H1 (cell line): ENCODE measurements around the gene SPACA4. TPM values are rescaled to one million over a fixed set of nuclear protein-coding genes. Genes with fewer than 3 reads are reported as not detected.

Experiments
- CTCF ChIA-PET: fragments of 300-600 bp; sonication (Branson Sonifier 250); formaldehyde crosslinking; loops from one replicate; lab custom pipeline; 2021; ENCODE audit not compliant: partially characterized antibody; lab: Charles Lee
- POLR2A ChIA-PET: fragments of 300-600 bp; sonication (Branson Sonifier 250); formaldehyde crosslinking; loops from one replicate; lab custom pipeline; 2021; ENCODE audit warnings: inconsistent platforms; ENCODE audit not compliant: partially characterized antibody; lab: Charles Lee
- DNase-seq, 2 experiments: peaks; one replicate each; pipeline versions ENCODE4 v3.0.0 to v3.0.0-alpha.2; 2010 to 2022; ENCODE audit warnings: low spot score in 2 of 2, low read depth in 1 of 2, mixed read lengths in 1 of 2
- FAIRE-seq: peaks from 2 replicates; lab custom pipeline; 2011; peaks lifted over from hg19 to GRCh38; lab: Jason Lieb, UNC
- H2AFZ ChIP-seq: 2 replicates; pipeline ENCODE4 v1.8.1; 2012; ENCODE audit warnings: low read length, inconsistent platforms
- H2AK5ac ChIP-seq: 2 replicates; pipeline ENCODE4 v1.6.1; 2013; ENCODE audit warnings: low read depth, low read length
- H2BK120ac ChIP-seq: replicated peaks from 2 replicates; pipeline ENCODE3; 2013; ENCODE audit warnings: low read depth, low read length, inconsistent platforms
- H2BK12ac ChIP-seq: 2 replicates; pipeline ENCODE4 v1.6.1; 2013; ENCODE audit warnings: low read depth, low read length
- H2BK15ac ChIP-seq: 2 replicates; pipeline ENCODE4 v1.6.1; 2013; ENCODE audit warnings: low read length
- H2BK20ac ChIP-seq: 2 replicates; pipeline ENCODE4 v1.6.1; 2013; ENCODE audit warnings: low read length
- H2BK5ac ChIP-seq: 2 replicates; pipeline ENCODE4 v1.6.1; 2013; ENCODE audit warnings: low read depth, low read length
- H3K14ac ChIP-seq: 2 replicates; pipeline ENCODE4 v1.6.1; 2013; ENCODE audit warnings: inconsistent platforms; ENCODE audit not compliant: insufficient read length
- H3K18ac ChIP-seq: 2 replicates; pipeline ENCODE4 v1.6.1; 2013; ENCODE audit warnings: low read length; ENCODE audit errors: extremely low read depth
- H3K23ac ChIP-seq: 2 replicates; pipeline ENCODE4 v1.6.1; 2013; ENCODE audit warnings: inconsistent platforms; ENCODE audit not compliant: insufficient read length
- H3K23me2 ChIP-seq: 2 replicates; pipeline ENCODE4 v1.6.1; 2013; ENCODE audit warnings: low read depth, low read length
- H3K27ac ChIP-seq: 2 replicates; pipeline ENCODE4 v1.6.1; 2011; ENCODE audit warnings: low read depth, low read length, inconsistent platforms
- H3K27me3 ChIP-seq, 4 experiments: replicated peaks in 1 of 4; 1 replicate in 1 of 4; 2 replicates in 3 of 4; pipeline versions ENCODE4 v1.6.1 to v1.8.1; 2011 to 2013; ENCODE audit warnings: low read length in 3 of 4, mild to moderate bottlenecking in 3 of 4, inconsistent platforms in 2 of 4, mixed read lengths in 2 of 4, moderate library complexity in 1 of 4; ENCODE audit not compliant: control insufficient read depth in 3 of 4, insufficient read depth in 3 of 4; ENCODE audit errors: extremely low read depth in 1 of 4
- H3K36me3 ChIP-seq, 4 experiments: 2 replicates each; pipeline versions ENCODE4 v1.6.1 to v1.8.1; 2011 to 2013; ENCODE audit warnings: mild to moderate bottlenecking in 4 of 4, low read length in 3 of 4, moderate library complexity in 2 of 4, control low read depth in 1 of 4, inconsistent platforms in 1 of 4; ENCODE audit not compliant: insufficient read depth in 4 of 4, control insufficient read depth in 2 of 4
- H3K4ac ChIP-seq: replicated peaks from 2 replicates; pipeline ENCODE3; 2013; ENCODE audit warnings: low read length, low read depth, mixed read lengths, inconsistent platforms; ENCODE audit not compliant: insufficient read length
- H3K4me1 ChIP-seq, 4 experiments: replicated peaks in 1 of 4; 1 replicate in 1 of 4; 2 replicates in 3 of 4; pipeline versions ENCODE4 v1.6.1 to v1.8.1; 2011 to 2013; ENCODE audit warnings: low read length in 3 of 4, inconsistent platforms in 2 of 4, mixed read lengths in 1 of 4; ENCODE audit not compliant: insufficient read depth in 4 of 4, control insufficient read depth in 3 of 4
- H3K4me2 ChIP-seq, 2 experiments: 2 replicates each; pipeline versions ENCODE4 v1.6.1 to v1.8.1; 2011 to 2013; ENCODE audit warnings: low read depth in 2 of 2, low read length in 2 of 2, control low read depth in 1 of 2, inconsistent platforms in 1 of 2, mild to moderate bottlenecking in 1 of 2; ENCODE audit not compliant: insufficient read depth in 1 of 2
- H3K4me3 ChIP-seq, 4 experiments: fragments of 200-600, 300-600 bp in 1 of 4; sonication (generic), shearing (Covaris generic), sonication (Bioruptor Twin) in 1 of 4; 2 replicates each; pipeline versions ENCODE4 v1.5.1 to v1.8.1; 2011 to 2016; ENCODE audit warnings: low read length in 4 of 4, low read depth in 3 of 4, control low read depth in 2 of 4, inconsistent platforms in 2 of 4, mild to moderate bottlenecking in 2 of 4, mixed read lengths in 1 of 4, moderate library complexity in 1 of 4; ENCODE audit not compliant: insufficient read depth in 2 of 4; ENCODE audit errors: extremely low read depth in 1 of 4
- H3K56ac ChIP-seq: replicated peaks from 2 replicates; pipeline ENCODE3; 2013; ENCODE audit warnings: low read depth, mild to moderate bottlenecking, mixed read lengths, low read length, inconsistent platforms; ENCODE audit not compliant: insufficient read length
- H3K79me1 ChIP-seq: 2 replicates; pipeline ENCODE4 v1.6.1; 2013; ENCODE audit warnings: low read depth, low read length, control low read depth
- H3K79me2 ChIP-seq, 2 experiments: 2 replicates each; pipeline versions ENCODE4 v1.6.1 to v1.8.1; 2012 to 2013; ENCODE audit warnings: low read length in 2 of 2, mild to moderate bottlenecking in 2 of 2, inconsistent platforms in 1 of 2; ENCODE audit not compliant: insufficient read depth in 2 of 2, control insufficient read depth in 1 of 2
- H3K9ac ChIP-seq, 4 experiments: replicated peaks in 1 of 4; 1 replicate in 1 of 4; 2 replicates in 3 of 4; pipeline versions ENCODE4 v1.6.1 to v1.8.1; 2011 to 2013; ENCODE audit warnings: low read depth in 3 of 4, low read length in 3 of 4, control low read depth in 2 of 4, mild to moderate bottlenecking in 2 of 4, moderate library complexity in 2 of 4, inconsistent platforms in 1 of 4; ENCODE audit errors: extremely low read depth in 1 of 4
- H3K9me3 ChIP-seq, 2 experiments: 2 replicates each; pipeline versions ENCODE4 v1.6.1 to v1.8.1; 2012 to 2013; ENCODE audit warnings: mild to moderate bottlenecking in 2 of 2, moderate library complexity in 2 of 2, control low read depth in 1 of 2, inconsistent platforms in 1 of 2, low read depth in 1 of 2, low read length in 1 of 2, mixed read lengths in 1 of 2; ENCODE audit not compliant: insufficient read depth in 2 of 2
- H4K20me1 ChIP-seq, 2 experiments: replicated peaks in 1 of 2; 2 replicates each; pipeline versions ENCODE3 to v1.8.1; 2011 to 2013; ENCODE audit warnings: inconsistent platforms in 2 of 2, low read length in 2 of 2, mild to moderate bottlenecking in 1 of 2; ENCODE audit not compliant: insufficient read depth in 2 of 2, control insufficient read depth in 1 of 2
- H4K5ac ChIP-seq: 2 replicates; pipeline ENCODE4 v1.6.1; 2013; ENCODE audit warnings: low read length, low read depth, mixed read lengths, inconsistent platforms; ENCODE audit not compliant: insufficient read length
- H4K8ac ChIP-seq: 2 replicates; pipeline ENCODE4 v1.8.0; 2013; ENCODE audit warnings: mild to moderate bottlenecking, moderate library complexity, low read length, inconsistent platforms; ENCODE audit not compliant: insufficient read depth; ENCODE audit errors: extremely low read depth
- H4K91ac ChIP-seq: replicated peaks from 2 replicates; pipeline ENCODE3; 2013; ENCODE audit warnings: low read length, mixed read lengths, inconsistent platforms; ENCODE audit not compliant: insufficient read length
- POLR2A ChIP-seq, 2 experiments: IDR thresholded peaks; 1 replicate in 1 of 2; 2 replicates in 1 of 2; pipeline ENCODE4 v1.6.1; 2011; ENCODE audit warnings: low read depth in 2 of 2, low read length in 2 of 2, mild to moderate bottlenecking in 2 of 2; ENCODE audit errors: control extremely low read depth in 1 of 2
- RBBP5 ChIP-seq: IDR thresholded peaks from 2 replicates; pipeline ENCODE4 v1.7.1; 2012; ENCODE audit warnings: low read depth, mild to moderate bottlenecking, inconsistent platforms, low read length, moderate library complexity, borderline replicate concordance
- WGBS, 2 experiments: shearing (Covaris generic) in 1 of 2; methylation state at CpG; one replicate each; pipeline versions ENCODE4 v1.1.6 to v1.1.7; 2013 to 2015; ENCODE audit warnings: low lambda C conversion rate in 2 of 2, mixed read lengths in 2 of 2, inconsistent platforms in 1 of 2, low coverage in 1 of 2, missing lambda C conversion rate in 1 of 2; ENCODE audit not compliant: insufficient replicate concordance in 2 of 2, insufficient coverage in 1 of 2, insufficient read length in 1 of 2; ENCODE audit errors: extremely low coverage in 1 of 2, missing lambda C conversion rate in 1 of 2; 5-methylcytosine and 5-hydroxymethylcytosine counted together
- polyA plus RNA-seq, 7 experiments: library from polyadenylated mRNA; depleted of rRNA in 3 of 7; stranded (reverse) in 5 of 7; unstranded in 2 of 7; fragments of >200 nt in 5 of 7; fragments of 200-250 nt in 2 of 7; gene quantifications; 1 replicate in 5 of 7; 2 replicates in 1 of 7; 4 replicates in 1 of 7; pipeline versions ENCODE4 v1.2.1 to v1.2.3, GENCODE V29; 2011 to 2013; ENCODE audit warnings: missing spikeins in 2 of 7, mixed read lengths in 2 of 7
- total RNA-seq: library from RNA; stranded (reverse); fragmentation: NEBNext Ultra II Directional; extraction: Animal tissue kit (Norgen Biotek cat#: 25700); gene quantifications from 2 replicates; pipeline ENCODE4 v1.2.1, GENCODE V29; 2021
- TF ChIP-seq, protein P1 (sequence below): IDR thresholded peaks from 2 replicates; pipeline ENCODE4 v1.6.1; 2012; ENCODE audit warnings: inconsistent platforms

Gene SPACA4
- total and polyA plus RNA-seq, 2 of the 8 experiments (the other 6 are each of a cell fraction or from before 2014, with no cell fraction given) = not detected

DNA sequence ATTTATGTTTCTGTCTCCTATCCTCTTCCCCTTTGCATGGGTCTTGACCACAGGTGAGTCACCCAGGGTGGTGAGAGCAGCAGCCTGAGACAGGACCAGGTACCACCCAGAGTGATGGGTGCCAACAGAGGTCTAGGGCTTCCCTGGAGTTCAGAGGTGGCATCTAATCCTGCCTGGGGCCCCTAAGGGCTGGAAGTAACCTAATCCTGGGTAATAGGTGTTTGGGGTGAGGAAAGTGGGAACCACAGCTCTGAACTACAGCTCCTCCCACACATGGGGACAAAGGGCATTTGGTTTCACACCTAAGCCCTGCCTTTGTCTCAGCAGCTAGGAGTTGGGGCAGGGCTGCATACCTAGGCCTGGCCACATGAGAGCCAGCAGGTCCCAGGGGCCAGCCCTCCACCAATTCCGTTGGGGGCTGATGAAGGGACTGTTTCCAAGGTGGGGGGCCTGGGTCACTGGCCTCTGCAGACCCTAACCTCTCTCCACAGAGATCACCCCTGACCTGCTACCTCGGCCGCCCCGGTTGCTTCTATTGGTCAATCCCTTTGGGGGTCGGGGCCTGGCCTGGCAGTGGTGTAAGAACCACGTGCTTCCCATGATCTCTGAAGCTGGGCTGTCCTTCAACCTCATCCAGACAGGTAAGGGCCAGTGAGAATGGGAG, 20.8 kb downstream of the SPACA4 start:
- H3K4me3 ChIP-seq = no peak overlapping the region
- H2AK5ac ChIP-seq = no peak overlapping the region
- no peak overlapping the region; the same call in 1 of the 2 replicates for H4K8ac ChIP-seq
- H3K36me3 ChIP-seq = peaks cover 0 to 11% (median 1%) of the 10 kb centered on the region in 4 experiments; a peak in 1 of 8 replicates
- no peak overlapping the region for H2AFZ ChIP-seq
- H4K91ac ChIP-seq = no peak overlapping the region
- no peak for DNase-seq
- H3K79me2 ChIP-seq = peaks cover 0 to 13% of the 10 kb centered on the region in 2 experiments; a peak in 3 of 4 replicates
- H2BK12ac ChIP-seq = no peak overlapping the region
- no peak overlapping the region for H2BK20ac ChIP-seq
- TF ChIP-seq POLR2A (IDR thresholded peaks at IDR 0.05; ENCODE audit: control extremely low read depth in 1 of 2, low read depth in 2 of 2, low read length in 2 of 2) = peak in 1 of 2 experiments; percentile 16; a peak in 1 of 3 replicates
- TF ChIP-seq, protein P1, sequence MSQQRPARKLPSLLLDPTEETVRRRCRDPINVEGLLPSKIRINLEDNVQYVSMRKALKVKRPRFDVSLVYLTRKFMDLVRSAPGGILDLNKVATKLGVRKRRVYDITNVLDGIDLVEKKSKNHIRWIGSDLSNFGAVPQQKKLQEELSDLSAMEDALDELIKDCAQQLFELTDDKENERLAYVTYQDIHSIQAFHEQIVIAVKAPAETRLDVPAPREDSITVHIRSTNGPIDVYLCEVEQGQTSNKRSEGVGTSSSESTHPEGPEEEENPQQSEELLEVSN = peak; percentile 12; the same call in 1 of the 2 replicates
- TF ChIP-seq RBBP5 = no peak
- H3K56ac ChIP-seq = no peak overlapping the region
- H4K5ac ChIP-seq = no peak overlapping the region
- peaks cover 2 to 11% of the 10 kb centered on the region in 2 experiments for H4K20me1 ChIP-seq
- WGBS, 2 experiments = 88% methylated on average over 6 of the region's 6 CpGs; no CpG with 5 or more reads in 1 of the 2 experiments
- H3K27me3 ChIP-seq = no peaks in the 10 kb centered on the region
- H3K4me1 ChIP-seq = peaks cover 0 to 27% (median 18%) of the 10 kb centered on the region in 4 experiments; a peak in 6 of 7 replicates
- H3K14ac ChIP-seq = no peak overlapping the region
- H3K18ac ChIP-seq = no peak overlapping the region; the same call in 1 of the 2 replicates
- H3K27ac ChIP-seq = no peak overlapping the region
- ChIA-PET CTCF (interaction anchor here (0.8 to 1.5 kb wide), 3 partner anchors 11 to 18 kb away, joined by 4 to 5 read pairs (median 5); partner anchors contain the start of gene CA11), POLR2A (interaction anchor here (1.0 to 30.9 kb wide), 5 partner anchors 15 to 255 kb away, joined by 3 to 788 read pairs (median 3); partner anchors contain the start of genes CA11, FAM83E, RPL18 and SPACA4)
- no peak overlapping the region; a peak in 1 of 4 replicates for H3K4me2 ChIP-seq
- H3K23me2 ChIP-seq = peaks cover 22% of the 10 kb centered on the region
- no peak overlapping the region for H2BK5ac ChIP-seq
- H3K79me1 ChIP-seq = no peaks in the 10 kb centered on the region
- FAIRE-seq = no peak
- H3K23ac ChIP-seq = no peak overlapping the region
- H2BK15ac ChIP-seq = peak overlapping the region; percentile 88; the same call in 1 of the 2 replicates
- no peak overlapping the region for H3K9ac ChIP-seq
- H3K9me3 ChIP-seq = no peaks in the 10 kb centered on the region
- no peak overlapping the region for H3K4ac ChIP-seq
- H2BK120ac ChIP-seq = no peak overlapping the region
